ENCODE results near the gene EMC6.

- peak; percentile 78 to 90 (median 83) for TF ChIP-seq CTCF (IDR thresholded peaks at IDR 0.05)
- TF ChIP-seq POLR2A (IDR thresholded peaks at IDR 0.05), result no peak
Observed at GRCh38 chr17:3683054-3683511, 14.5 kb downstream of the EMC6 start.
